Gastrocnemius medialis (tissue), 4 donors: ENCODE data around the gene CGB3. TPM values are rescaled to one million over a fixed set of nuclear protein-coding genes. Genes with fewer than 3 reads are reported as not detected.

Experiments used
- ATAC-seq, 2 donors: fragments of 150-250 bp; one replicate each; pipeline ENCODE4 v1.9.1; 2016
- DNase-seq, 2 donors: peaks; one replicate each; pipeline ENCODE4 v3.0.0-alpha.2; 2019
- H3K27ac ChIP-seq, 4 donors: fragments of 200-600 bp; sonication (generic); 1 replicate in 1 of 4; 2 replicates in 3 of 4; pipeline ENCODE4 v1.5.1; 2016 to 2018; ENCODE audit warnings: mild to moderate bottlenecking in 2 of 4, moderate library complexity in 1 of 4
- H3K27me3 ChIP-seq, 3 donors: fragments of 200-600 bp; sonication (generic) in 2 of 3; 1 replicate in 1 of 3; 2 replicates in 2 of 3; pipeline versions ENCODE4 v1.5.1 to v1.6.0; 2016 to 2019; ENCODE audit warnings: mild to moderate bottlenecking in 1 of 3, moderate library complexity in 1 of 3
- H3K36me3 ChIP-seq, 2 donors: fragments of 200-600 bp; sonication (generic) in 1 of 2; one replicate each; pipeline ENCODE4 v1.5.1; 2017 to 2018
- H3K4me1 ChIP-seq, 2 donors: fragments of 200-600 bp; sonication (generic) in 1 of 2; one replicate each; pipeline ENCODE4 v1.5.1; 2016 to 2017; ENCODE audit warnings: mild to moderate bottlenecking in 2 of 2
- H3K4me3 ChIP-seq, 4 donors: fragments of 200-600 bp; sonication (generic) in 3 of 4; 1 replicate in 1 of 4; 2 replicates in 3 of 4; pipeline ENCODE4 v1.5.1; 2016 to 2019; ENCODE audit warnings: mild to moderate bottlenecking in 2 of 4
- H3K9me3 ChIP-seq, 3 donors: fragments of 200-600 bp; sonication (generic) in 2 of 3; 1 replicate in 1 of 3; 2 replicates in 2 of 3; pipeline ENCODE4 v1.5.1; 2016 to 2019
- POLR2A ChIP-seq, 2 donors: fragments of 450-650 bp; IDR thresholded peaks; one replicate each; pipeline ENCODE4 v1.6.1; 2017; ENCODE audit warnings: antibody characterized with exemption in 2 of 2, mild to moderate bottlenecking in 2 of 2, moderate library complexity in 2 of 2
- in situ Hi-C, 4 donors: fragments of 200-750 bp; cut with MboI; loops; one replicate each; pipeline versions ENCODE4 v1.15.0 to v1.8.0; 2017; ENCODE audit warnings: low sequenced_read_pairs in 4 of 4
- intact Hi-C: fragments of 100-400 bp; cut with DNase I; formaldehyde crosslinking; loops from one replicate; pipeline ENCODE4 v1.15.1; 2023; ENCODE audit warnings: low total_unique reads
- total RNA-seq, 4 donors: library from RNA; depleted of rRNA; stranded (reverse); fragments of >200 nt; gene quantifications; one replicate each; pipeline versions ENCODE4 v1.1.0 to v1.2.3, GENCODE V29; 2016
- TF ChIP-seq, protein P1 (sequence below), 5 experiments: fragments of 450-650 bp in 3 of 5; fragments of 200-600 bp in 2 of 5; sonication (generic) in 2 of 5; IDR thresholded peaks in 4 of 5; conservative IDR thresholded peaks in 1 of 5; 1 replicate in 4 of 5; 2 replicates in 1 of 5; pipeline ENCODE4 v1.5.1; 2016 to 2019; ENCODE audit warnings: antibody characterized with exemption in 5 of 5, mild to moderate bottlenecking in 3 of 5, moderate library complexity in 3 of 5

The CGB3 gene
- total RNA-seq, 4 donors from 2014 or later = not detected

DNA sequence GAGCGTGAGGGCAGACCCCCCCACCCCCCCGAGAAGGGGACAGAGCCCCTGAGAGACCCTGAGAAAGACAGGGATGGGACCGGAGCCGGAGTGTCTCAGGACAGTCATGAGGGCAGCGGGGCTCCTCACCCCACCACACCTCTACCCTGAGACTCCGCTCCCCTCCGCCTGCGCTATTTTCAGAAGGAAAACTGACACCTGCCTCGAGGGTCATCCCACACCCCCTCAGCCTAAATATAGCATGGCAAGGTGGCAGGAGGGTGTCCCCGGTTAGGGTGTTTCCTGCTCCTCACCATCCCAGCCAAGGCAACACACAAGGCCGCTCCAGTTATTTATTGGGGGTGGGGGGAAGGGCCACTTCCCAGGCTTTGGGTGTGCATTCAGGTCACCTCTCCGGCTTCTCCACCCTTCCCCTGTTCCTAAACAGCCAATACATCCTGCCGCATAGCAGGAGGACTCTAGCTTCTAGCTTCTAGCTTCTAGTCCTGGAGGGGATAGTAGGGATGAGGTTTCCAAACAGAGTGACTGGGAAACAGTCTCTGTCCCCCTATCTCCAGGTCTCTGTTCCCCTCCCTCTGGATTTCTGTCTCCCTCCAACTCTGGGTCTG, 41.9 kb upstream of the CGB3 start:
- Histone ChIP-seq H3K27me3 (peaks cover 0 to 2% (median 0%) of the 10 kb centered on the region in 3 donors), H3K4me1 (peaks cover 25 to 53% of the 10 kb centered on the region in 2 donors), H3K4me3 (peak overlapping the region in 3 of 4 donors; percentile 12 to 50 (median 33)), H3K9me3 (no peaks in the 10 kb centered on the region), H3K27ac (peak overlapping the region; percentile 83 to 95 (median 90)), H3K36me3 (no peaks in the 10 kb centered on the region)
- TF ChIP-seq, protein P1, sequence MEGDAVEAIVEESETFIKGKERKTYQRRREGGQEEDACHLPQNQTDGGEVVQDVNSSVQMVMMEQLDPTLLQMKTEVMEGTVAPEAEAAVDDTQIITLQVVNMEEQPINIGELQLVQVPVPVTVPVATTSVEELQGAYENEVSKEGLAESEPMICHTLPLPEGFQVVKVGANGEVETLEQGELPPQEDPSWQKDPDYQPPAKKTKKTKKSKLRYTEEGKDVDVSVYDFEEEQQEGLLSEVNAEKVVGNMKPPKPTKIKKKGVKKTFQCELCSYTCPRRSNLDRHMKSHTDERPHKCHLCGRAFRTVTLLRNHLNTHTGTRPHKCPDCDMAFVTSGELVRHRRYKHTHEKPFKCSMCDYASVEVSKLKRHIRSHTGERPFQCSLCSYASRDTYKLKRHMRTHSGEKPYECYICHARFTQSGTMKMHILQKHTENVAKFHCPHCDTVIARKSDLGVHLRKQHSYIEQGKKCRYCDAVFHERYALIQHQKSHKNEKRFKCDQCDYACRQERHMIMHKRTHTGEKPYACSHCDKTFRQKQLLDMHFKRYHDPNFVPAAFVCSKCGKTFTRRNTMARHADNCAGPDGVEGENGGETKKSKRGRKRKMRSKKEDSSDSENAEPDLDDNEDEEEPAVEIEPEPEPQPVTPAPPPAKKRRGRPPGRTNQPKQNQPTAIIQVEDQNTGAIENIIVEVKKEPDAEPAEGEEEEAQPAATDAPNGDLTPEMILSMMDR (IDR thresholded peaks at IDR 0.05 in 4 of 5, conservative IDR thresholded peaks at IDR 0.05 in 1 of 5) = no peak
- peak; percentile 62 to 72 for TF ChIP-seq POLR2A (IDR thresholded peaks at IDR 0.05)
- intact Hi-C loops = no loop called here
- in situ Hi-C loops = no loop called here
- ATAC-seq (peak; percentile 77 to 83), DNase-seq (peak; percentile 68 to 91)

DNA sequence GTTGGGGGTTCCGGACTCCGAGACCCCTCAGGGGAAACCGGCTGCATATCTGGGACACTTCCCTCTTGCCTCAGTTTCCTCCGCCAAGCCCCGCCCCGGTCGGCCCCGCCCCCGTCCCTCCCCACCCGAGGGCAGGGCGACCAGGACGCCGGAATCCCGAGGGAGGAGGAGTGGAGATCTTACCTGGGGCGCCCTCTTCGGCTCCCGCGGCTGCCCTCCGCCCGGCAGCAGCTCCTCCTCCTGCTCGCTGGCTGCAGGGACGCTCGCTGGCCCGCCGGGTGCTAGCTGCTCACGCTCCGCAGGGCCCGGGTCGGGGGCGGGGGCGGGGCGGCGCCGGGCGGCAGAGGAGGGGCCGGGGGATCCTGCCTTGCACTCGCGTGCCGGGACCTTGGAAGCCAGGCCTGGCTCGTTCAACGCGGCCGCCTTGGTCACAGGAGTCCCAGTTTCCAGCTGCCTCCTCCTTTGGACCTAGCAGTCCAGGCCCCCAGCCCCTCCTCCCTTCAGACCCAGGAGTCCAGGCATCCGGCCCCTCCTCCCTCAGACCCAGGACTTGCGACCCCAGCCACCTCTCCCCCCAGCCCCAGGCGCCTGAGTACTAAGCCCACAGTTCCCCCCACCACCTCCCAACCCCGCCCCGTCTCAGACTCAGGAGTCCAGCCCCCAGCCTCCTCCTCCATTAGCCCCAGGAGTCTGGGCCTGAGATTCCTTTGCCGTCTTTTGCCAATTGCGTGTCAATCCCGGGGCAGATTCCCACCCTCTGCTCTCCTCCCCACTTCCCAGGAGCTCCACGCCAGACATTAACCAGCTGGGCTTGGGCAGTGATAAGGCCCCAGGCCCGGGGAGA, 40.9 kb upstream of the CGB3 start, which contains the start of gene NTF4:
Gene NTF4, minus strand, starts transcription at position 51 of the 844 bp plus-strand sequence. CDS start 2,821 bp downstream, outside the sequence.
- Histone ChIP-seq H3K27ac (peak within 1 kb of the TSS; percentile 83 to 95 (median 90)), H3K36me3 (no peaks in the 10 kb centered on the region), H3K27me3 (peaks cover 0 to 2% (median 0%) of the 10 kb centered on the region in 3 donors), H3K9me3 (no peaks in the 10 kb centered on the region), H3K4me1 (peaks cover 25 to 47% of the 10 kb centered on the region in 2 donors), H3K4me3 (peak within 1 kb of the TSS; percentile 12 to 50 (median 38))
- DNase-seq (peak in 1 of 2 donors; percentile 52), ATAC-seq (peak; percentile 15 to 20)
- TF ChIP-seq, protein P1 (IDR thresholded peaks at IDR 0.05 in 4 of 5, conservative IDR thresholded peaks at IDR 0.05 in 1 of 5) = no peak
- no peak for TF ChIP-seq POLR2A (IDR thresholded peaks at IDR 0.05)
- in situ Hi-C loops = no loop called here
- intact Hi-C loops = no loop called here

DNA sequence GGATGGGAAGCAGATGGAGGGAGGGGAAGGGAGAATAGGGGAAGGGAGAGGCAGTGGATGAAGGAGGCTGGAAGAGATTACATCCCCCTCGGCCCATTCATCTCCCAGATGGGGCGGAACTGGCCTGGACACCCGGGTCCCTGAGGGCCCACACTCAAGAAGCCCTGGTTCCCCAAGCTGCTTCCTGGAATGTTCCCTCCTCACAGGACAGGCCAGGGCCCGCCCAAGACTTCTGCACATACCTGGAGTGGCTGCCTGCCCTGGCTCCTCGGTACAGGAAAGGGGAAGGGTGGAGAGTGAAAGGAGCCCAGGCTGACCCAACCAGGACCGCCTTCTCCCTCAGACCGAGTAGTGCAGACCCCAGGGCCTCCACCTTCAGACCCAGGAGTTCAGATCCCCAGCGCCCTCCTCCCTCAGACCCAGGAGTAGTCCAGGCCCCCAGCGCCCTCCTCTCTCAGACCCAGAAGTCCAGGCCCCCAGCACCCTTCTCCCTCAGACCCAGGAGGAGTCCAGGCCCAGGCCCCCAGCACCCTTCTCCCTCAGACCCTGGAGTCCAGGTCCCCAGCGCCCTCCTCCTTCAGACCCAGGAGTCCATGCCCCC, 40.0 kb upstream of the CGB3 start:
- ATAC-seq (no peak), DNase-seq (no peak)
- Histone ChIP-seq H3K36me3 (no peaks in the 10 kb centered on the region), H3K9me3 (no peaks in the 10 kb centered on the region), H3K27me3 (peaks cover 0 to 2% (median 0%) of the 10 kb centered on the region in 3 donors), H3K27ac (peak overlapping the region; percentile 83 to 95 (median 90)), H3K4me1 (peaks cover 25 to 38% of the 10 kb centered on the region in 2 donors), H3K4me3 (no peak overlapping the region)
- intact Hi-C loops = no loop called here
- TF ChIP-seq POLR2A (IDR thresholded peaks at IDR 0.05) = no peak
- TF ChIP-seq, protein P1 (IDR thresholded peaks at IDR 0.05 in 4 of 5, conservative IDR thresholded peaks at IDR 0.05 in 1 of 5) = no peak
- in situ Hi-C loops = no loop called here

DNA sequence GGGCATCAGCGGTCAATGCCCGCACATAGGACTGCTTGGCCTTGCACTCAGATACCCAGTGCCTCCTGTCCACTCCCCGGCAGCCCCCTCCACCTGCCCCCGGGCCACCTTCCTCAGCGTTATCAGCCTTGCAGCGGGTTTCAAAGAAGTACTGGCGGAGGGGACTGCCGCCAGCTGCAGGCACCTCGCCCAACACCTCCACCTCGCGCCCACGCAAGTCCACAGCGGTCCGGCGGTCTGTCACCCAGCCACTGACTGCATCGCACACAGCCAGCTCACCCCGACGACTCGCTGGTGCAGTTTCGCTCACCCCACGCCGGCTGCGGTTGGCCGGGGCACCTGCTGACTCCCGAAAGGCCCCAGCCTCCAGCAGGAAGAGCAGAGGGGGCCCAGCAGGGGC, 37.3 kb upstream of the CGB3 start:
- intact Hi-C loops = no loop called here
- ATAC-seq (no peak), DNase-seq (no peak)
- peaks cover 17 to 37% of the 10 kb centered on the region in 2 donors for H3K4me1 ChIP-seq
- in situ Hi-C loops = no loop called here
- no peaks in the 10 kb centered on the region for H3K36me3 ChIP-seq
- no peak overlapping the region for H3K27ac ChIP-seq
- H3K27me3 ChIP-seq = peaks cover 0 to 2% (median 0%) of the 10 kb centered on the region in 3 donors
- no peak overlapping the region for H3K4me3 ChIP-seq
- no peaks in the 10 kb centered on the region for H3K9me3 ChIP-seq
- no peak for TF ChIP-seq POLR2A (IDR thresholded peaks at IDR 0.05)
- TF ChIP-seq, protein P1 (IDR thresholded peaks at IDR 0.05 in 4 of 5, conservative IDR thresholded peaks at IDR 0.05 in 1 of 5) = no peak
